ENCODE measurements around the gene TMEM100.

TMEM100 gene

DNA sequence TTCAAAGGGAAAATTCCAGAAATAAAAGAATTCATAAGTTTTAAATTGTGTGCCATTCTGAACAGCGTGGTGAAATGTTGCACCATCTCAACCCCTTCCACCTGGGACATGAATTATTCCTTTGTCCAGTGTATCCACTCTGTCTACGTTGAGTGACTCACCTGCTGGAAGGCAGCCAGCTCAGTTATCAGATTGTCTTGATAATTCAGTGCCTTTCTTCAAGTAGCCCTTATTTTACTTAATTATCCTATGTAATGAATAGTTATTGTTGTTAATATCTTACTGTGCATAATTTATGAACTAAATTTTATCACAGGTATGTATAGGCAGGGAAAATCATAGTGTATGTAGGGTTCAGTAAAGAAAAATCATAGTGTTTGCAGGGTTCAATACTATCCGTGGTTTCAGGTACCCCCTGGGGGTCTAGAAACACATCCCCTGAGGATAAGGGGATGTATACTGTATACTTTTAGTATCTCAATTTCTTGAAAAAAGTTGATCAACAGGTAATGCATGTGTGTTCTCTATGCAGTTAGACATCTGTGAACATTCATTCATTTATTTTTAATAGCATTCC is 20.5 kb upstream of the TMEM100 start:
- peak; percentile 88 for DNase-seq

DNA sequence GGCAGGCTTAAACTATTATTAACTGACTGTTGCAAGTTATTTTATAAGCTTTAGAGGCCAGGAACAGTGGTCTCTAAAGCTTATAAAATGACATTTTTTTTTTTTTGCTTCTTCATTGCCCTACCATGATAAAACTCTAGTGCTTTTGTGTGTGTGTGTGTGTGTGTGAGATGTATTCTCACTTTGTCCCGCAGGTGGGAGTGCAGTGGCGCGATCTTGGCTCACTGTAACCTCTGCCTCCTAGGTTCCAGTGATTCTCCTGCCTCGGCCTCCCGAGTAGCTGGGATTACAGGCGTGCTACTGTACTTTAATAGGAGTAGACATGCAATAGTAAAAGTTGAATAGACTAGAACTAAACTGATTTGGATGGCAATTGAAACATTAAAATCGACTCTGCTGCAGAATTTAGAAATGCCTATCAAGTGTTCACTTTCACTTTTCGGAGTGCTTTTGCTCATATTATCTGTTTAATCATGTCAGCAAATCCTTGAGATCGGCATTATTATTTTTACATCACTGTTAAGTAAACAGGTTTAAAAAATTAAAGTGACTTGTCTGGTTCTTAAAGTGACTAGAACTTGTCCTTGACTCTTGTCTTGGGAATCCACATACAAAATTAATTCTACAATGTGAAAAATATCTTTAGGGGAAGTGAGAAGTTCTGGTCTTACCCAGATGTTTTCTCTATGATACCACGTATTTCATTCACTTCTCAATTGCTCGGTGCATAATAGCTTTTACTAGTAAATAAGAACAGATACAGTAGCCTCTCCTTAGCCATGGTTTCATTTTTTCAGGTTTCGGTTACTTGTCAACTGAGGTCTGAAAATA is 19.8 kb upstream of the TMEM100 start:
- DNase-seq: peak; percentile 22

DNA sequence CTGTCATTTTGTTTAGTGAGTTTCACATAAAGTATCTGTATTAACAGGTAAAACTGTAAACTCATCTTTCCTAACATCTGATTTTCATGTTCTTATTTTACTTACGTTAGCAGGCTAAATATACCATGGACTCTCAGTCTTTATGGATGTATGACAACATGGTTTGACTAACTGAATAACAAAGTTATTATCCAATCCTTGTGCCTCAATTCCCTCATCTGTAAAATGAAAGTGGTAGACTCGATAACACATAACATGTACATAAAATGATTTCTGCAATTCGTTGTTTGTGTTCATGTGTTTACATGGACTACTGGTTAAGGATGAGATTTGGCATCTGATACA is 18.7 kb upstream of the TMEM100 start:
- DNase-seq: no peak

DNA sequence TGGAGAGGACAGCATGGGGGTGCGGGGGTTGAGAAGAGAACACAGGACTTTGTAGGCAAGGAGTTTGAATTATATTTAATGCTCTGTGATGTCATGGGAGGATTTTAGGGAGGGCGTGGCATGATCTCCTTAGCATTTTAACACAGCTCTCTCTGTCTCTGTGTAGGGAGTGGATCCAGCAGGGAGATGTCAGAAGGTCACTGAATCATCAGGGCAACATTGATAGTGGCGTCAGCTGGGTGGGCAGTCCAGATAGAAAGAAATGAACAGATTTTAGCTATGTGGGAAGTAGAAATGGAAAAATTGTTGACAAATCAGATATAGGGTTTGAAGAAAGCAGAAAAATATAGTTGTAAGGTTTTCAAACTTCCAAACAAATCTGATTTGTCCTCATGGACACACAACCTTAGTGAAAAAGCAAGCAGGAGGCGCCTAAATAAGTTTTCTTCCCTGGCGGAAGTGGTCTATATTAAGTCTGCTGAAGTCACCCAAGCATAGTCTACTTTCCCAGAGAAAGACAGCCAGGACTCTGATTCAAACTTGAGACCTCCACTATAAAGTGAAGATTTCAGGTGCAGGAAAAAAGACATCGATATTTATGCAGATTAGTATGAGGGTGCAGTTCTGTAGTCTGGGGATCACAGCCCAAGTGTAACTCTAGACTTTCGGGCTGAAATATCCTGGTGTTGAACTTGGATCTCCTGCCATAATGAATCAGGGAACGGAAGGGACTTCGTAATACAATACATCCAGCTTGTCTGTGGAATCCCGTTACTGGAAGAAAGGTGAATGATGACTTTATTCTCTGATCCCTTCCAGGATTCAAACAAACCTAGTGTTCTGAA is 18.1 kb upstream of the TMEM100 start:
- no peak for DNase-seq

DNA sequence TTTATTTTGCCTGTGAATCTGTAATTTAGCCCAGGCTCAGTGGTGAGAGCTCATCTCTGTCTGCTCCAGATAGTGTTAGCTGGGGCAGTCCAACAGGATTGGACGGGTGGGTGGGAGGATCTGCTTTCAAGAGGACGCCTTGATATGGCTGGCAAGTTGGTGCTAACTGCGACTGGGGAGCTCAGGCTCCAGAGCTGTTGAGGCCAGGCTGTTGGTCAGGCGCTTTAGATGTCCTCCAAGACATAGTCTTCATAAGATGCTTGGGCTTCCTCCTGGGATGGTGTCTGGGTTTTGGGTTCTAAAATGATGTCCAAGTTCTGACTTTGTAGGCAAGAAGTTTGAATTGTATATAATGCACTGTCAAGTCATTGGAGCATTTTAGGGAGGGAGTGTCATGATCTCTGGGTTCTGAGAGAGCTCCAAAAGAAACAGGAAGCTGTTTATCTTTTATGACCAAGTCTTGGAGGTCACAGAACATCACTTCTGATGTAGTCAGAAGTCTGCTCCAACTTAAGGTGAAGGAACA is 15.4 kb upstream of the TMEM100 start:
- DNase-seq: peak; percentile 6

DNA sequence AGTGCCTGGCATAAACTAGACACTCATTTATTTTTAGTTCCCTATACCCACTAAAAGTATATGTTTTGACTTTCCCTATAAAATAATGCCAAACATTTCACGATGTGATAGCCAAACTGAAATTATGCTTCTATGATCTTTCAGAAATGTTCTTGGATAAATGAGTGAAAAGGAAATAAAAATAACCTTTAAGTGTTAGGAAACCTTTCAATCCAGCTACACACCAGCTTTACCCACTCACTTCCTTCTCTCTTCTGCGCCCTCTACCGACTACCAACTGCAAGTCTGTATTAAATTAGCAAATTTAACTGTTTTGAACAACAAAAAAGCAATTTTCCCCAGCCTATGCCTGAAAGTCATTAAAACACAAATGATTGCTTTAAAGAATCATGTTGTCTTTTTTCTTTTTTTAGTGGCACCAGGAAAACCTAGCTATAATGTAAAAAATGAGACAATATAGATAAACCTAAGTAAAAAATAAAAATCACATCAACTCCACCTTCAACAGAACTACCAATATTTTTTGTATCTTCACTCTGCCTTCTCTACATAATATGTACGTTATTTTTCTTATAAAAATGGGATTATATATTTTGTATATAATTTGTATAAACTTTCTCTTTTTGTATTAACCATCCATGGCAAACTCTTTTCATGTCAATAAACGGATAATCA is 13.2 kb upstream of the TMEM100 start:
- peak; percentile 73 for DNase-seq

DNA sequence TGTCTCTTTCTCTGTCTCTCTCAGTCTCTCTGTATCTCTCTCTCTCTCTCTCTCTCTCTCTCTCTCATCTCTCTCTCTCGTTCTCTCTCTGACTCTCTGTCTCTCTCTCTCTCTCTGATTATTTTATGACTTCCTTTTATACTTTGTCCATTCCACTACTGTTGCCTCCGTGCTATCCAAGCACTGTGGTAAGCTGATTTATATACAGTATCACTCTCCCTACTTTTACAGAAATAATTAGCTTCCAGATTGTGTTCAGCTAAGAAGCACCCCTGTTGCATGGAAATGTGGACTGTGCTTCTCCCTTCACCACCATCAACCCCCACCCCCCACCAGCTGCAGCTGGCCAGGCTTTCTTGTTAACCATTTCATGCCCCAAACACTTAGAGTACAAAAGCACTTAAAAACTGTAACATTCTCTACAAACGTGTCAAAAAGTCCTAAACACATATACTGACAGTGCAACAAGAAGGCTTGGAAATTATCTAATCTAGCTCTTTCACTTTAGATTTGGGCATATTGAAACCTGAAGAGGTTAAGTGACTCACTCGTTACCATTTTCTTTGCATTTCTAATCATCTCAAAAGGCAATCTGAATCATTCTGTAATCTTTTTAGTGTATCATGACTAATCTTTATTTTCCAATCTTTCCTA is 11.6 kb upstream of the TMEM100 start:
- no peak for DNase-seq

DNA sequence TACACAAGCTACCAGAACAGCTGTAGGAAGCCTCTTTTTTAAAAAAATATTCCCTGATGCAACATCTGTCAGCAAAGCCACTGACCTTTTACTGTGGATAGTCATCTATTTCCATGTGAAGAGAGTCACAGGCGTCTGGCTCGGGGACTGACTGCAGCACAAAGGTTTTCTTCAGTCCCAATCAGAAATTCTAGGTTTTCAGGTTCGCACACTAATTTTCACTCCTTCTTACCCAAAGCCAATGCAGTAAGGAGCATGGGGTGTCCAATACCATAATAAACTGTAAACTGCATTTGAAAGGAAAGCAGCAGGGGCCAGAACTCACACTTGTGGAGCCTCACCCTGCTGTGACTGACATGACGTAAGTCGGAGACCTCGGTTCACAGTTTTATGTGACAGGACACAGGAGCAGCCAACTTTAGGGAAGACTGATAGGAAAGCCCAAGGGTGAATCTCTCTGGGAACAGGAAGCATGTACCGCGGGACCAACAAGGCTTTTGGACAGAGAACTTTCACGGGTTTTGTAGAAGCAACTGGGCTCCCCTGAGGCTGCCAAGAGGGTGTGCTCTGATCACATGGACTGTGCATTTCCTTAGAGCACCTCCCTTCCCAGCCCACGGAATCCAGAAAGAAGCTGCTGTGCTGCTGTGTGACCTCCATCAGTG is 9.1 kb upstream of the TMEM100 start:
- no peak for DNase-seq

DNA sequence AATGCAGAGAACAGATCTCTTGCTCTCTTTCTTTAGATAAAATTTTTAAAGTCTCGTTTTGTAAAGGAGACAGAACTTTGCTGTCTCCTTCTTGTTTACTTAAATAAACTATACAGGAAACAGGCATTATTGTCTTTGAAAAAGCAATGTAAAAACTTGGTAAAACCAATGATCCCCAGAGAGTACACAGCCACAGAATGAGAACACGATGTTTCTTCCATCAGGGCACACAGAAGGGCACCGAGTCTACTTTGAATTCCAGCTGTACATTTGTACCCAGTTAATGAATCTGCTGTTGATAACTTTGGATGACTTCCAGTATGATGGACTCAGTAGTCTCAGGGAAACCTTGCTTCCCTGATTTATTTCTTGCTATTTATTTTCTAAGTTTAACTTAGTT is 8.1 kb upstream of the TMEM100 start:
- no peak for DNase-seq

DNA sequence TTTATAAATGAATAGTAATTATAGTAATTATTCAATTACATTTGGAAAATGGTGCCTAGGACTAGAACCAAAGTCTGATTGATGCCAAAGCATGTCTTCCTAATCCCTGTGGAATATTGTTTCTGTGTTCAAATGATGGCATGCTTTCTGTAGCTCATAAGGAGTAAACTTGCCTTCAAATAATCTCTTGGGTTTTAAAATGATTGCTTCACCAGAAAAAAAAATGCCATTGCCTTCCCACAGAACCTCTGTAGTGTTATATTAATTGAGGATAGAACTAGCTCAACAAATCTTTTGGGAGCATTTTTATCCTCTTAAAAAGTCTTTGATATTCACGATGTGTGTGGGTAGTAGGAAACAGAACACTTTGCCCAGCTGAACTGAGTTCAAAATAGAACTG is 7.7 kb upstream of the TMEM100 start:
- DNase-seq: no peak

DNA sequence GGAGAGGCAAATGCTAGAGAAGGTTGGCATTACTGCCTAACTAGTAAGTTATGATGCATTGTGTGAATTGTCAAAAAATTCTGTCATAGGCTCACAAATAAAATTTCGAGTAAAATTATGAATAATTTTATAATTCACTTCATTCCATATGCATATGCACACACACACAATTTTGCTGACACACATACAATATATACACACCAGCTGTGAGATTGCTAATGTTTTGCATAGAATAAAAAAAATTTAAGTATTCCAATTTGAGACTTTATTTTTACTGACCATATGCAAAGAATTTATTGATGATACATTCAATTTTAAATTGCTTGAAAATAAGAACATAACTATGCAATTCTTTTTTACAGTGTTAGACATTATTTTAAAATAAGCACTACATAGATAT is 6.8 kb upstream of the TMEM100 start:
- no peak for DNase-seq

DNA sequence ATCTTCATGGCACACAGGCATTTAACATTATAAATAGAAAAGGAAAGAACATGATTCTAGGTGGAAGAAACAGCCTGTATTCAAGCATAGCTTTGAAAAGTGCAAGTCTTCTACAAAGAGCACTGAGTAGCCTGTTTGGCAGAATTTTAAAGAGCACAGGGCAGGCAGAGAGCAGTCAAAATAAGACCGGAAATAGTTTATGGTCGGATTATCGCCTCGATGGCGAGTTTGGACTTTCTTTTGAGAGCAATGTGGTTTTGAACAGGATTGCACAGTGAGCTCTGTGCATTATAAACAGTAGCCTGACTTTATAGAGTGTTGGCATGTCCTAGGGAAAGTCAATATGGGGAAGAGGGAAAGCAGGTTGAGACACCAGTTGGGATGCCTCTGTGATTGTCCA is 6.2 kb upstream of the TMEM100 start:
- DNase-seq: no peak

DNA sequence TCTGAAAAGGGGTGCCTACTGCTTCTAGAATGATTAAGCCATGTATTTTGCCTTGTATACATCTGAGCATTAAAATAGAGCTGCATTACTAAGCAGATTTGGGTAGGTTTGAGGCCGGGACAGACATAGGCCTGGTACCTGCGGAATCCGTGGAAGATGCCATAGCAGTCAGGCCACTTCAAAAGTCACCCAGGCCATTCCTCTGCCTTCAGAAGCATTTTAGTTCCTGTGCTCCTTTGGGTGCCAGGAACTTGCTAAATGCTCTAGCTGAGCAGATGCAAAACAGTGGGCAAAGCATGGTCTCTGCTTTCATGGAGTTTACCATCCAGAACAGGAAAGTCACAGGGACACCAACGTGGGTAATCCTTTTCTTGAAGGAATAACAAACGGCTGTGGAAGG is 5.7 kb upstream of the TMEM100 start:
- DNase-seq: no peak

DNA sequence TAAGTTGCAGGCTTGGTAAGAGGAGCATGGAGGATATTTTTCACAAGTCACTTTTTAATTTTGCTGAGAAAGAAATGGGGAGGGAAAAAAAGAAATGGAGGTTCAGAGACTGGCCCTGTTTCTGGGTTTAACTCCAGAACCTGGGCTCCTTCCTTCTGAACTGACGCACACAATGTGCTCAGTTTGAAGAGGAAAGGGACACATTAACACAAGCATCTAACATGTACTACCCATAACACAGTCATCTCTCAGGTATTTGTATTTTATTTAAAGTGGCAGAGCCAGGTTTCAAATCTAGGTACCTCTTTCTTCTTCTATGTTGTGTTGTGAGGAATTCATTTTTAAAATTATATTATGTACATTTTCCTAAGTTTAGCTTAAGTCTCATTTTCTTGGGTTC is 5.3 kb upstream of the TMEM100 start:
- DNase-seq: no peak

DNA sequence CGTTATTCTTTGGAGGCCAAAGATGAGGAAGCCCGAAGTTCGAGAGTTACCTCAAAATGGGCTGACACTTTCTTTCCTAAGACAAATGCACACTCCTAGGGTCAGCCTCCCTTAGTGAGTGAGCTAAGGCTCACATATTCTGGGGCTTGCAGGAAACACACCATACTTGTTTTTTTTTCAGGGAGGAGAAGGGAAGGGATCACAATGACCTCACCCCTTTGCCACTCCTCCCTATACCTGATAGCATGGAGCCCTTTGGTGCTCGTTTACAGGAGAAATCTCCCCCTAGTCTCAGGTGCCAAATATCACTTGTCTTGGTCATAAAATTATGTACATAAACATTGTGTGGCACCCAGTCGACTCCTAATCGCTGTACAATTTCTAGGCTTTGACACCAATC is 4.6 kb upstream of the TMEM100 start:
- DNase-seq: no peak

DNA sequence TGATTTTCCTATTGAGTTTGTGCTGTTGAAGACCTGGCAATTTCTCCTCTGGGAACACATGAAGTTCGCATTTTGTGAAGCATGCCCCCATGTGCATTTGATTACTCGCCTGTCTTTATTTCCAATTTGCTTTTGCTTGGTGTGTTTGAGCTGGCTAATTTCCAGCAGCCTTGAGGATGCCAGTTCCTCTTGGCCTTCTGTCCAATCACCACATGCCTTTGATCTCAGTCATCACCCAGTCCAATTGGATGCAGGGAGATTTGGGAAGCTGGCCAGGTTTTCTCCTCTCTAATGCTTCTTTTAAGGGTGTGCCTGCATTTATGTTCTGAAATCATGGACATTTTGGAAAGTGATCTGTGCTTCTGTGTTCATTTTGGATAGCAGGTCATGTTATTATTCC is 3.8 kb upstream of the TMEM100 start:
- DNase-seq: peak; percentile 8

DNA sequence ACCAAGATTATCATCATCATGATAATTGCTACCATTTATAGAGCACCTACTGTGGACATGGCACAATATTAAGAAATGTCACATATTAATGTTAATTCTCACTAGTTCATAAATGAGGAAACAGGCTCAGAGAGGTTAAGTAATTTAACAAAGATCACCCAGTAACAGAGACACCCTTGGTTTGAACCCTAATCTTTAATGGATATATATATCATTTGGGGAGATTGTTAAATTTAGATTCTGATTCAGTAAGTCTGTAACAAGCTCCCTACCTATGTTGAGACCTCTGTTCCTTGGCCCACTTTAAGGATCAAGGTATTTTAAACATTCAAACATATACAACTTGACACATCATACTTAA is 804 bp upstream of the TMEM100 start:
- DNase-seq: no peak

DNA sequence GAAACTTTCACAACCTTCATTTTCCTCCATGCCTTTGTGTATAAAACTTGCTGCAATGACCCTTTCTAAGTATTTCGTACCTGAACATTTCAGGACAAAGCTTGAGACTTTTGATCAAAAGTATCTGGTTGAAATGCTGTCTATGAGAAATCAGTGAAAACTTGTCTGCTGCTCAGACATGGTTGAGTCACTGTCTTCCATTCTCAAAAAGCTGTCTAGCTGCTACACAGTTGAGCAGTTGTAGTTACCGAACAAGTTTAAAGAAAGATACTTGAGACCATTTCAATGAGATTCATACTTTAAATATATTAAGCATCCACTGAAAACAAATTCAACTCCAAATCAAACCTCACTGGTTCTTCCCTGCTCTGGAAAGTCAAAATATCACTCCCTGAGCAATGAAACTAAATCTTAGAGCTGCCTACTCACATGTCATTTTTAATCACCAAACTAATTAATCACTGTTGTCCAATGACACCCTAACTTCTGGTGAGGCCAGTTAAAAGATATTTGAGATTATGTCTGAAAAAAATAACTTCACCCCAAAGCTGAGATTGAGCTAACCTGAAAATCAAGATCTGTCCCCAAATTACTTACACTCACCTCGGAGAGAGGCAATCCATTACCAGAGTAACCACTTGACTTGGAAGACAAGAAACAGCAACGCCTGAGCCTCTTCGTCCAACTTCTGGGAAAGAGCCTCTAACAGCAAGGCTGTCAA is 488 bp downstream of the TMEM100 start:
- no peak for DNase-seq

DNA sequence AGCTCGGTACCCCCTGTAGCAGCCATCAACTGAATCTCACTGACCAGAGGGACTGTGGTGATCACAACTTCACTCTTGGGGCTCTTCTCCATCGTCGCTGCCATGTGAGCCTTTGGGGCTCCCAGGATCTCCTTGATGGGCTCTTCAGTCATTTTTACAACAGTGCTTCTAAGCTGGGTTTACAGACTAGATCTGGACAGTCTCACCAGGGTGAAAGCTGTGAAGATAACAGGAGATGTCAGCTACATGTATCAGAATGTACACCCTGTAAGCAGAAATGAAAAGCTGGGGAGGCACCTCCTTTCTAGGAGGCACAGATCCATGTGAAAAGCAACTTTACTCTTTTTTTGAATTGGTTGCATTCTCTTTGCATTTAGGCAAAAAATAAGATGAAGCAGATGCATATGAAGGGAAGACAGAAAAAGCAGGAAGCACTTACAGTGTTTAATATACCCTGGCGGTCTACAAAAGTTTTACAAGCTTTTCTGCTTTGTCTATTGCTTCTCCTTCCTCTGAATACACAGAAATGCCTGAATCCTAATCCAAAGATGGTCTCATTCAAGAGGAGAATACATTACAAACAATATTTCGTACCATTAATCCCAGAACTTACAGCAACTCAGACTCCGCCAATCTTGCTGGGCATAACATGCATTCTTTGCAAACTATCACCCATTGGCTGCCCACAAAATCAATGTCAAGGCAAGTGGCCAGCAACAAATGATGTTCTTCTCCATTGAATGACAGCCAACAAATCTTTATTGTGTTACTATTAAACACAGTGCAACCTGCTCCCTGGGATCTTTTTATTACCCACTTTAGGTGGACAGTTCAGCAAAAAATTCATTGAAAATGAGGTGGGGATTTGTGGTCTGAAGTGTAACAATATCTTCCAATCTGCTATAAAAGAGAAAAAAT is 1.5 kb downstream of the TMEM100 start:
- DNase-seq: no peak
